HG03066 (cell line): Measurements from ENCODE around the gene AMIGO2.

Experiments
- ATAC-seq: cut with Tn5 transposase; IDR thresholded peaks from one replicate; pipeline ENCODE4 v1.9.1; 2021; ENCODE audit warnings: low read depth; ENCODE audit not compliant: unreplicated experiment

The AMIGO2 gene

DNA sequence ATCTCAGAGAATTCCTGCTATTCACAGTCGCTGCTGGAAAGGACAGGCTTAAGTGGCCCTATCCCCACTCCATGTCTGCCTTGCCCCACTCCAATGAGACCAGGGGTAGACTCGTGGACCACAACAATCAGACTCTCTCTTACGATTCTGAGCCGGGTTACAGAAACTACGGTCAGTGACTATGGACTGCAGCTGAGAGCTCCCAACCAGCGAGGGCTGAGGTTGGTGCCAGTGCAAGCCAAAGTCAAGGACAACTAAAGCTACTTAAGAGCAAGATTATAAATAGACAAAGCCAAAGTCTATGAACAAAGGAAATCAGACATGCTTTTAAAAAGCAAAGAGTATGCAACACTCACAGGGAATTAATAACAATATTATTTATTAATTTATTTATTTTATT, 18.3 kb upstream of the AMIGO2 start:
- no peak for ATAC-seq

DNA sequence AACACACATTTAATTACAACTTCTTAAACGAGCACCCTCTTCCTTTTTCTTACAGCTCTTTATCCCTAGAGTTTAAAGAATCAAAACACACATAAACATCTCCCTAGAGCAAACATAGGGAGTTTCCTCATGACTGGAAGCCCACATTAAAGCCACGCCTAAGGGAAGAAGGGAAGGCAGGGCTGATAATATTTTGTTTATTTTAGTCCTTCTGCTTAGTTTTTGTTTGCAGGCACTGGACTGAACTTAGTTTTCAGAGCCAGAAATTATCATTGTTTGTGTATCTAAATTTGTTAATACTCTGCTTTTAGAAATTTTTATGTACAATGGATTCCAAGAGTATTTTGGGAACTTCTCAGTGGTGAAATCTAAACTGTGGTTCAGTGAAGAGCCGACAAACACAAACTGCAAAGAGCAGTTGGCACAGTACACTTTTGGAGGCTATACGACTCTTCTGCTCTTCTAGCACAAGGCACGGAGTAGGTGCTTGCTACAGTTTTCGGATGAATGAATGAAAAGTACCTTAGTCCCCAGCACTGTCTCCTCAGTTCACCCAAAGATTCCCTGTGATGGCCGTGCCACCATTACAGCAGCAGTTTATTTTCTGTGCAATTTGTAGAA, 17.6 kb upstream of the AMIGO2 start:
- ATAC-seq = no peak

DNA sequence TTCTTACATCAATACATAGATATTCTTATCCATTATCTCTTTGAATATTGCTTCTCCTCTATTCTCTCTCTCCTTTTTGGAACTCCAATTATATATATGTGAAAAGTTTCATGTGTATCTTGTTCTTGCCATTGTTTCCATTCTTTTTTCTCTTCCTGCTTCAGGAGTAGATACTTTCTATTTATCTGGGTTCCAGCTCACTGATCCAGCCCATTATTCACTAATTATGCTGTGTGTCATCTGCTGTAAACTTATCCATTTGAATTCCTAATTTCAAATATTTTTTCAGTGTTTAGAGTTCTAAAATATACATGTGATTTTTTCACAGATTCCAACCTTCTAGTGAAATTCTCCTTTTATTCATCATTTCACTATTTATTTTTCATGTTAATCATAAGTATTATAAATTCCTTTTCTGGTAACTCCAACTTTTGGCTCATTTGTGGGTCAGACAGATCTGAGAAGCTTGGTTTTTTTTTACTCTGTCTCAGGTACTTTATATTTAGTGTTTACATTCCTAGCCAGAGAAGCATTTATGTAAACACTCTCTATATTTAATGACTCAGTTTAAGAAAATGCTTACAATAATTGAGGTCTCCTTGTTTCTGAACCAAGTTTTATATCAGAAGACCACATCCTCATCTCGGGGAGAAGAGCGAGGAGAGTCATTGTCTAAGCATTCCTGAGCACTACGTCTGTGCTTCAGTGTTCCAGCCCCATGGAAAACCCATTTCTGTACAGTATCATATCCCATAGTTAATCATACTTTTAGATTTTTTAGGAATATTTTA, 15.9 kb upstream of the AMIGO2 start:
- no peak for ATAC-seq

DNA sequence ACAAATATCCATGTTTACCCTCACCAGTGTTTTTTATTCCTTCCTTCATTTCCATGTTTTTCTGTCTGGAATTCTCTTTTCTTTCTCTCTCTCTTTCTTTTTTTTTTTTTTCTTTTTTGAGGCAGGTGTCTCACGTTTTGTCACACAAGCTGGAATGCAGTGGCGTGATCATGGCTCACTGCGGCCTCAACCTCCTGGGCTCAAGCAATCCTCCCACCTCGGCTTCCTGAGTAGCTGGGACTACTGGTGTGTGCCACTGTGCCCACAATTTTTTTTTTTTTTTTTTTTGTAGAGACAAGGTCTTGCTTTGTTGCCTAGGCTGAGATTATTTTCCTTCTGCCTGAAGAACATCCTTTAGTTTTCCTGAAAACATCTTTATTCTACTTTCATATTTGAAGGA, 15.0 kb upstream of the AMIGO2 start:
- no peak for ATAC-seq

DNA sequence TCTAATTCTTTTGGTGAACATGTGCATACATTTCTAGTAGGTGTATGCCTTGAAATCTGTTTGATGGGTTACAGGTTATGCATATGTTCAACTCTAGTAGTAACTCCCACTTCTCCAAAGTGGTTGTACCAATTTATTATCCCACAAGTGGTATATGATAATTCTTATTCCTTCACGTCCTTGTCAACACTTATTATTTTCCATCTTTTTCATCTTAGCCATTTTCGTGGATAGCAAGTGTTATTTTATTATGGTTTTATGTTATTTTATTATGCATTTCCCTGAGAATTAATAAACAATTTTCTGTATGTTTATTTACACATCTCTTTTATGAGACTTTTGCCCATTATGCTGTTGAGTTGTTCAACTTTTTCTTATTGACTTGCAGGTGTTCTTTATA, 11.2 kb upstream of the AMIGO2 start:
- no peak for ATAC-seq

DNA sequence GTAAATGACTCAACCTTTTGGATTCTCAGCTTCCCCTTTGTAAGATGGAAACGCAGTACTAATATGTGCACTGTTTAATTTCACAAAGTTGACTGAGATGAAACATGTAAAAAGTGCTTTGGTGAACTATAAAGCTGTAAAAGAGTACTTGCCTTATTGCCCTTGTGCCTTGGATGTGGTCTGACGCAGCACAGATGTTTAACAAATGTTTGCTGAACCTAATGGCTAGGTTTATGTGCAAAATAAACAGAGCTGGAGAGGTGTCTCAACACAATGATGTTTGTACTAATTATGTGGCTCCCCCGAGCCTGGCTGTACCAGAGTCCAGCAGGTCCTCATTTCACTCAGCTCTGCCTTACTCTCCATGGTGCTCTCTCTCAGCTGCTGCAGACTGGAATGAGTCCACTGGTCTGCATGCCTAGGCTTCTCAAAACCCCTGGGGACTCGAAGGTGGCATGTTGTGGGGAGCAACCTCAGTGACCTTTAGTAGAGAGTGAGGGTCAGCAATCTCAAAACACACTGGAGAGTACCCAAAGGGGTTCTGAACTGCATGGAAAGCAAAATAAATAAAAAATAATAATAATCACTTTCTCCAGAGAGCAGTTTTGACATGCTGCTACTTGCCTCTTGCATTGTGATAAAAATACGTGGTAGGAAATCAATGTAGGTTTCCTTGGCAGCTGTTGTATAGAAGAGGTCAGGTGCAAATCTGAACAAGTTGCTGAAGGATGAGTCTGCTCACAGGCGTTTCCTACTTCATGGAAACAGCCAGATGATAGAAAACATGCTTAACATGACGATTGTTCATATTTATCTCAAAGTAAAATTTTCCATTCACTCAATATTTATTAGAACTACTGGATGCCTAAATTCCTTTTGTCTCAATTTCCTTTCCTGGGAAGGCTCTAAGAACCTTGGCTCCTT, 8.5 kb upstream of the AMIGO2 start:
- no peak for ATAC-seq

DNA sequence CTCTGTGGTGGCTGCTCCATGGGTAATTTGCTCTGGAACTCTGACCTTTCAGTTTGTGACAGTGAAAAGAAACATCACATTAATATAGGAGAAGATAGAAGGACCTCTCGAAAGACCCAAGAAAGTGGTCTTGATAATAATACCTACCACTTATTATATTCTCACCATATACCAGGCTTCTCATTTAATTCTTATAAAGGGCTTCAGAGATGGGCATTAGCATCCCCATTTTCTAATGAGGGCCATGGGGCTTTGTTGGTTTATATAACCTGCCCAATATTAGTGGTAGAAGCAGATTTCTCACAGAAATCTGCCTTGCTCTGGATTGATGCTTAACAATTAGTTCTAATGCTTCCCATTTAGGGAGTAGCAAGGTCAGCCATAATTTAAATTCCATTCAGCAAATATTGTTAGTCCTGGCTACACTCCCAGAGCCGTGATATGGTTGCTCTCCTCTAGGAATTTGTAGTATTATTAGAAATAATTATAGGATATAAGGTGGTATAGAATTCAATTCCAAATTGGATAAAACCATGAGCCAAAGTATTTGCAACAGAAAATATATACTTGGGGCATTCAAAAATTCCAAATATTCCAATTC, 7.4 kb upstream of the AMIGO2 start:
- ATAC-seq = no peak

DNA sequence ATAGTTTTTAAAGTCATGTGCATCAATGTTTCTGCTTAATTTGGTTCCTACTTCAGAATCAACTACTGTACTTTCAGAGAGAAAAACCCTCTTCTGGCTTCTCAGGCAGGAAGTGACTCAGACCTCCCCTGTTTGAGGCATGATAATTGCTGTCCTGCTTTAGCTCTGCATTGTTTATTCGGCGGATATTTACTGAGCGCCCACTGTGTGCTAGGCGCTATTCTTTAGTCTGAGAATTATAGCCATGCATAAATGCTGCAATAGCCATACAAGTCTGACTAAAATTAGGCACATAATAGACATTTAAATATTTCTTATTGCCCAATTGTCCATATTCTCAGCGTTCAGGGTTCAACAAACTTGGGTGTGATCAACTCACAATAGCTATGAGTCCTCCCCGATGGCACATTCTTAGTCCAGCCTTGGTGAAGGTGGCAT, 6.1 kb upstream of the AMIGO2 start:
- no peak for ATAC-seq

DNA sequence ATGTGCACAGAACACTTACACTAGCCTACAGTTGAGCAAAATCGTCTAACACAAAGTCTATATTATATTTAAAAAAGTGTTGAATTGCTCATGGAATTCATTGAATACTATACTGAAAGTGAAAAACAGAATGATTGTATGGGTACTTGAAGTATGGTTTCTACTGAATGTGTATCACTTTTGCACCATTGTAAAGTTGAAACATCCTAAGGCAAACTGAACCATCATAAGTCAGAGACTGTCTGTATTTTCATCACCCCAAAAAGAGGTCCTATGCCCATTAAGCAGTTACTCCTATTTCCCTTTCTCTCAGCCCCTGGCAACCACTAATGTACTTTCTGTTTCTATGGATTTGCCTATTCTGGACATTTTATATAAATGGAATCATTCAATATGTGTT, 4.4 kb upstream of the AMIGO2 start:
- no peak for ATAC-seq

DNA sequence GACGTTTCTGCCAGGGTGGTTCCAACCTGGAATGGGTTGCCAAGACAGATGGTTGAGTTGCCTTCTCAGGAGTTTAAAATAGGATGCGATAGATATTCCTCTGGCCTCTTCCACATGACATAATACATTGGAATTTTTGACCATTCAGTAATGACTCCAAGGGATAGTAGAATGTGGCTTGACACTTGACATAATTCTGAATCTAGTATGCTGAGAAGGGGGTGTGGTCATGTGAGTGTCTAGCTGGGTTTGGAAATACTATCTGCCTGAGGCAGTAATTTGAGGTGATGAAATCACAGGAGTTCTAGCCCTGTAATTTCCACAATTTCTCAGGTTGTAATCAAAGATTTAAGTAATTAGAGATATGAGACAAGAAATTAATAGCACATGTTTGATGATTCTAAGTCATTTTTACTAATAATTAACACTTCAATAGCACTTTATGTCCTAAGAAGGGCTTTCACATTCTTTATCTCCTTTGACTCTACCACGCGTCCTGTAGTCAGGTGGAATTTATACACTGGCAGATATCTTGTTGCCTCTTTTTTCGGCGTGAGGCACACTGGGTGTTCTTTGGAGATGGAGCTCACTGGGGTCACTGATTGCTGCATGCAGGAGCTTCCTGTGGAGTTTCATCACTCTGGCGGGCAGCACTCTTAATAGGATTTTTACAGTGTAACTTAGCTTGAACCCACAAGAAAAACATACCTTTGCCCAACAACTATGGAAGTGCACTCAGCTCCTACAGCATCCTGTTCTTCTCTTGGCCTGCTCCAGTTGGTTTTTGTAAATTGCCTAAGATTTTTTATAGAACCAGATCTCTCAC, 3.2 kb upstream of the AMIGO2 start:
- ATAC-seq = no peak

DNA sequence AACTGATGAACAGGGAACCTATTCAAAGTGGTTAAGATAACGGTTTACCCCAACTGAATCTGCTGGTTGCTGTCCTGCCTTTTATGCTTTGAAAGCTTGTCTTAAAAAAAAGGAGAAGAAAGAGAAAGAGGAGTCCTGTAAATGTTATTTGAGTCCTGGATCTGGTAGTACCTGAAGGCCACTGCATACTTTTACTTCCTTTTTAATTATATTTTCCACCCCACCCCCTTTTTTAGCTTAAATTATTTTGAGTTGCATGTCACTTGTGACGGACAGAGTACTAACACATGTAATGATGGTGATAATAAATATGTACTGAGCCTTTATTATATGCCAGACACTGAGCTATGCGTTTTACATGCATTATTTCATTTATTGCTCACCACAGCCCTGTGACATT, 2.5 kb upstream of the AMIGO2 start:
- ATAC-seq = no peak

DNA sequence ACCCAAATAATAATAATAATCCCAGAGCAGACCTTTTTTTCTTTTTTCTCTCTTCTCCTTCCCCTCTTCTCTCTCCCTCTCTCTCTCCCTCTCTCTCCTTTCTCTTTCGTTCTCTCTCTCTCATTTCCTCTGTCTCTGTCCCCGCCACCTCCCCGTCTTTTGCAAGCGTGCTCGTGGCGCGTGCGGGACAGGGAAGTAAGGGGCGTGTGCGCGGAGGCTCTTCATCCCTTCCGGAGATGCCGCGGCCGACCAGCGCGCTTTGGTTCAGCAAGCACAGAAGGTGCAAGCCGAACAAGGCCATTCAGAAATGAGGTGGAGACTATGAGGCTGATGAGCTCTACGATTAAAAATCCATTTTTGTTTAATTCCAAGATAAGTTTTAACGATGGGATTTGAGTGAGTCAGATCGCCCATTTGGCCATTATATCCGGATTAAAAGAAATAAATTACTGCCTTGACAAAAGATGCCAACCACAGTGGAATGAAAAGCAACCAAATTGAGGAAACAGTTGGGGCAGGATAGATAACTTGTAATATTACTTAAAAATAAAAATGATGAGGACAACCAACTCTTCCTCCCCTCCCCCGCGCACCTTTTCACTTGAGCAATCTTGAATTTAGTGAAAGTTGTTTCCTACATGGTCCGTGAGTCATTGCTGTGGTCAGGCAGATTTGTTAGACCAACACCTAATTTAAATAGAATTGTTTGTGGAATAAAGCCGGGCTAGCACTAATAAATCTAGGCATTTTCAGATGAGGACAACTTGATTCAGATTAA, 1.2 kb upstream of the AMIGO2 start:
- no peak for ATAC-seq

DNA sequence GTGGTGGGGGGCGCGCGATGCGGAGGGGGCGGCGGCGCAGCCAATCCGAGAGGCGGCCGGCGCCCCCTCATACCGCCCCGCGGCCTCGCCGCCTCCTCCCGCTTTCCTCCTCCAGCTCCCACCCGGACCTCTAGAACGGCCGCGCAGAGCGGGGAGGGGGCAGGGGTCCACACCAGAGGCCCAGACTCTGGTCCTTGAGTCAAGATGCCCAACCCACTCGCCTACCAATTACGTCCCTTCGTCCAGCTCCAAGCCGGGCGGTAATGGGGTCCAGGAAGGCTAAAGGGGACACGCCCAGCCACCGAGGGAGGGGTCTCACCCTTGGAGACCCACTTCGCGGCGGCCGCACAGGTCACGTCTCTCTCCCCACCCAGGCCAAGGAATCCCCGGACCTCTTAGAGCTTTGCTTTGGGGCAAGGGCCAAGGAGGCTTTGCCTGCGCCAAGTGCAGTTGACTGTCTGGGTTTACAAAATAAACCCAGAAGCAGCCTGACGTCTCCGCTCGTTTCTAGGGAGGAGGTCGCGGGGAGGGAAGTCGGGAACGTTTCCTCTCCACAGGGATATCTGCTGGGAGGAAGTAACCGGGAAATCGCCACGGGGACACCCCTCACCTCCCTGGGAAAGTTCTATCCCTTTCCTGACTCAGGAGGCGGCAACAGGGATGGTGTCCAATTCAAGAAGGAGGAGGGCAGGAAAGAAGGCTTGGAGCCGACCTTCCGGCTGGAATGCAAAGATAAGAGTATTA, 394 bp upstream of the AMIGO2 start:
- ATAC-seq = peak; percentile 40

DNA sequence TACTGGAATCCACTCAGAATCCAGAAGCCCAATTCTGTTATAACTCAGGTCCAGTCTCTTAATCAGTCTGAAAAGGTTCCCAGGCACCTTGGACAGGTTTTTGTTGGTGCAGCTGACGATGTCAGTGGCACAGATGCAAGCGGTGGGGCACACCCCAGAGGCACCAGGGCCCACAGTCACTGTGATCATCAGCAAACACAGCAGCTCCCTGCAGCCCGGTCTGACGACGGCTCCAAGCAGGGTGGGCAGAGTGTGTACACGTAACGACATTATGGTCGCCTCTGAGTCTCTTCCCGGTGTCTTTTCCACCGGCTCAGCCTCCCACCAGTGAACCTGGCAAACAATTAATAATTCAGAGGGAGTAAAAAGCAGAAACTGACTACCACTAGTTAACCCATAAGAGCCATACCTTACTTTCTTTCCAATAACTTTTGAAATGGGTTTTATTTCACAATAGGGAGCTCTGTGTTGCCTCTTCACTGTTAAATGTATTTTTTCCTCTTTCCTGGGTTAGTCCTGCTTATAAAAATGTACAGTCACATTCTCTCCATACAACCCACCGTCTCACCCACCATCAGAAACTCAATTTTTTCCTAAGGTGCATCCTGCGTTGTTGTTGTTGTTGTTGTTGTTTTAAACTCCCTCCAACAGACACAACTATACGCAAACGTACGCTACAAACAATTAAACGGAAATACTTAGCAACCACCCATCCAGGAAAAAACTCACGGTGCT, 859 bp downstream of the AMIGO2 start:
- no peak for ATAC-seq

DNA sequence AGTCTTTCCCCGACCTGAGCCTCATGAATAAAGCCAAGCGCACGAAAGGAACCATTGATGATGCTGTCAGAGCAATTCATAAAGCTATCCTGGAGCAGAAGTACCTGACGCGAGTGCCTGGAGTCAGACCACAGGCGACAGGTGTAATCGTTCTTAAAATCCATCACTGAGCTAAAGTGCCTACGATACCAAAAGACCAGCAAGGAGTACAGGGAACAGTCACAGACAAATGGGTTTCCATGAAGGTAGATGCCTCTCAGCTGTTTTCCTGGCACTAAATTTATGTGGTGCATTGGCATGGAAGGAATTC, 1.7 kb downstream of the AMIGO2 start:
- no peak for ATAC-seq

DNA sequence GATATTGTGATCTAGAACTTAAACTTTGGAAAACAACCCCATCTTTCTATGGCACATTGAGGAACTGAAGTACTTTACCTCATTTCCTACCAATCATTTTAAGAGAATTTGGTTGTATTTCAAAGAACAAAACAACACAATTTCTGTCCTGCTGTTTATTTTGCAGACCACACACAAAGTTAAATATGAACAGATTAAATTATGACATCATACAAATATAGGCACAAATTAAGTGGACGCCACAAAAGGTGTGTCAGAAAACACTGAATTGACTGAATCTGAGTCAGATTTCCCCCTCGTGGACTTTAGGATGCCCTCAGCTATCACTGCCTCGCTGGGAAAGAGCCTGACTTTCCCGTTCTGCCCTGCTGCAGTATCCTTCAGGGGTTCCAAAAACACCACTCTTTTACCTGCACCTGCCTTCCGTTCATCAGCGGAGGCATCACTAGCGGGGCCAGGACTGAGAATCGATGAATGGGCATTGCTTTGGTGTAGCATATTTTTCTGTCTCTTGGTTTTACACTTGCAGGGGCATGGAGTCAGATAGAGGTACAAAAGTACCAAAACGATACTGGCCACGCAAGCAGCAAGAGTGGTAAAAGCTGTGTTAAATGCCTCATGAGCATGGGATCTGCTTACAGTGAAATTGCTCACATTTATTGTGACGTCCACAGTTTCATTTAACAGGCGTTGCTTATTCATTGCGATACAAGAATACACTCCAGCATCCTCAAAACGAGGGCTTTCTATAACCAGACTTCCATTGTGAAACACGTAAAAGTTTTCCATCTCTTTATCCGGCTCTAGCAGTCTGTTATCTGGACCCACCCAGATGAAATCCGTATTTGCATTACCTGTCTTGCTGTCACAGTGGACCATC, 2.3 kb downstream of the AMIGO2 start:
- no peak for ATAC-seq
